Suprapubic skin (tissue), 3 donors: ENCODE results near the gene UHRF2.

ENCODE experiments used
- EP300 ChIP-seq: sonication (generic); formaldehyde crosslinking; IDR thresholded peaks from one replicate; pipeline ENCODE4 v1.6.1; 2017; ENCODE audit warnings: antibody characterized with exemption
- POLR2A ChIP-seq, 2 donors: fragments of 450-650 bp; IDR thresholded peaks; one replicate each; pipeline ENCODE4 v1.6.1; 2017; ENCODE audit warnings: antibody characterized with exemption in 2 of 2, mild to moderate bottlenecking in 2 of 2, moderate library complexity in 2 of 2
- TF ChIP-seq, protein P1 (sequence below), 2 donors: fragments of 200-600 bp in 1 of 2; fragments of 450-650 bp in 1 of 2; sonication (generic) in 1 of 2; IDR thresholded peaks; one replicate each; pipeline ENCODE4 v1.5.1; 2016 to 2019; ENCODE audit warnings: antibody characterized with exemption in 2 of 2, mild to moderate bottlenecking in 1 of 2, moderate library complexity in 1 of 2

DNA sequence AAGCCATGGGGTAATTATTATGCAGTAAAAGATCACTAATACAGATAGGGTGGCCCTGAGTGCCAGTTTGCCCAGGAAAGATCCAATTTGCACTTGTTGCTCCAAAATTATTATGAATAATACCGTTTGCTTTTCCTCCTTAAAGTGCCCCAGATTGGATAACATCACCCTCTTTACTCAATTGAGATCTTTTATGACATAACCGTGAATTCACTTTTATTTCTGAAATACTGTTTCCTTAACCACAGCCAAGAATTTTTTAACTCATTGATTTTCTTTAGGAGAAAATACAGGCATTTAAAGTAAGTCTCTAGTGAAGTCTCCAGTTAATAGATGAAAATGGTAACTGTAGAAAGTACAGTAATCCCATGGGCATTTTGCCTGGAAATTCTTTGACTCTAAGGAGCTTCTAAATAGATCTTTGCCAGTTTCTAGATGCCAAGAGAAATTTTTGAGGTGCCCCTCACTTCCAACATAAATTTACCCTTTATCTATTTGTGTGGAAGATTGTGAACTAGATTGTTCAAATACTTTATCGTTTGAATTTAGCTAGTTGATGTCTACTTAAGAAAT is 99.2 kb downstream of the UHRF2 start:
- TF ChIP-seq POLR2A (IDR thresholded peaks at IDR 0.05) (no peak), EP300 (no peak)
- TF ChIP-seq, protein P1, sequence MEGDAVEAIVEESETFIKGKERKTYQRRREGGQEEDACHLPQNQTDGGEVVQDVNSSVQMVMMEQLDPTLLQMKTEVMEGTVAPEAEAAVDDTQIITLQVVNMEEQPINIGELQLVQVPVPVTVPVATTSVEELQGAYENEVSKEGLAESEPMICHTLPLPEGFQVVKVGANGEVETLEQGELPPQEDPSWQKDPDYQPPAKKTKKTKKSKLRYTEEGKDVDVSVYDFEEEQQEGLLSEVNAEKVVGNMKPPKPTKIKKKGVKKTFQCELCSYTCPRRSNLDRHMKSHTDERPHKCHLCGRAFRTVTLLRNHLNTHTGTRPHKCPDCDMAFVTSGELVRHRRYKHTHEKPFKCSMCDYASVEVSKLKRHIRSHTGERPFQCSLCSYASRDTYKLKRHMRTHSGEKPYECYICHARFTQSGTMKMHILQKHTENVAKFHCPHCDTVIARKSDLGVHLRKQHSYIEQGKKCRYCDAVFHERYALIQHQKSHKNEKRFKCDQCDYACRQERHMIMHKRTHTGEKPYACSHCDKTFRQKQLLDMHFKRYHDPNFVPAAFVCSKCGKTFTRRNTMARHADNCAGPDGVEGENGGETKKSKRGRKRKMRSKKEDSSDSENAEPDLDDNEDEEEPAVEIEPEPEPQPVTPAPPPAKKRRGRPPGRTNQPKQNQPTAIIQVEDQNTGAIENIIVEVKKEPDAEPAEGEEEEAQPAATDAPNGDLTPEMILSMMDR (IDR thresholded peaks at IDR 0.05), result no peak
